ENCODE measurements around the gene PPM1H.

PPM1H gene

DNA sequence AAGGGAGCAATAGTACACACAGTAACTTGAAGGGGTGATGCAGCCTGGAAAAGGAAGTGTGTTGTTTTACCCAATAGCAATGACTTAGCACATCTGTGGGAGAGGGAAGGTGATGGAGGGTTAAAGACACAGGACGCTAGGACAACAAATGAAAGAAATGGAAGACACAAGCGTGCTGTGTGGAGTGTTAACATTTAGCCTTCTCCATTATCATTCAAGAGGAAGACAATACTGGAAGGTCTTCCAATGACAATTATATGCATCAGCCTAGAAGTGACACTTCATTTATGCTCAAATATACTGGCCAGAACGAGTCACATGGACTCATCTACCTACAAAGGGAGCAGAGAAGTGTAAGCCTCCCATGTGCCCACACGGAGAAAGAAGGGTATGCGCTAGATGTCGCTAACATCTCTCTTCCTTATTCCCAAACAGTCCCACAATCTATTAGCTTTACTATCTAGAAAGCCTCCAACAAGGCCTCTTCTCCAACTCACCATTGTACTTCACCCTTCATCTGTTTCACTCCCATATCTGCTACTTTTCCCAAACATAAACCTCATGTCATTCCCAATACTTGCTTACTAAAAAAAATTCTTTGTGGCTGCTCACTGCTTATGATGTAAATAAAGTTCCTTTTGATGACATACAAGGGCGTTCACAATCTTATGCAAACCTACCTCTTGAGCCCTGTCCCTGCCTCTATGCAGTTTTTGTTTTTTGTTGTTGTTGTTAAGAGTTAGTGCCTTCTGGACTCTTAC, 20.3 kb downstream of the PPM1H start:
- no peak for DNase-seq
- in situ Hi-C loops (cut with HindIII; ENCODE audit: low pct_ligation_motif_present, low pct_unique_long_range_greater_than_20kb, low sequenced_read_pairs): no loop called here

DNA sequence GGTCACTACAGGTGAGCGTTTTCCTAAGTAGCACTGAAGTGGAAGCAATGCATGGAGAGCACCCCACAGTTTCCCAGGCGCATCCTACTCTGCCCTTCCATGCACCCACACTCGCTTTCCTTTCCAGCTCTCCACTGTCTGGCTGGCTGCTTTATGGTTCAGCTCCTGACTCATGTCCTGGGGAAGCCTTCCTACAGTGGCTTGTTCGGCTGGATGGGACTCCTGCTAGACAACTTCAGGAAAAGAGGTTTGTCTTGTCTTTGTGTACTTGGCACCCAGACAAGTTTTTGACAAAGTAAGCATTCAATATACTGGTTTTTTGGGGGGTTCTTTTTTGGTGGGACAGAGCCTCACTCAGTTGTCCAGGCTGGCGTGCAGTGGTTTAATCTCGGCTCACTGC, 21.6 kb downstream of the PPM1H start:
- no peak for DNase-seq
- in situ Hi-C loops (cut with HindIII; ENCODE audit: low pct_ligation_motif_present, low pct_unique_long_range_greater_than_20kb, low sequenced_read_pairs): no loop called here

DNA sequence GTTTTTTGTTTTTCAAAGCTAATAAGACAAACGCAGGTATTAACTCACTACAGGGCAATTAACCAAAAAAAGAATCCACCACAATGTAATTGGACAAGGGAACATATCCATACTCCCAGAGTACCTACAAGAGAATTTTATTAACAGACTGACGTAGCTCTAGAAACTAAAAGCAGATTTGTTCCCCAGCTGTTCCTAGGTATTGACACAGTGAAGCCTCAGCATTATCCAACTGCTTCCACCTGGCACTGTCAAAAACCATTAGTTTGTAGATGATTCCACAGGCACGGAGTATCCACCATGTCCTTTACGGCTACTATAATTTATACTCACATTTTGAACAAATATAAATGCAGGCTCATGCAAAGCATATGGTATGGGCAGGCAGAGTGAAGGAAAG, 22.3 kb downstream of the PPM1H start:
- in situ Hi-C loops (cut with HindIII; ENCODE audit: low pct_ligation_motif_present, low pct_unique_long_range_greater_than_20kb, low sequenced_read_pairs): no loop called here
- no peak for DNase-seq

DNA sequence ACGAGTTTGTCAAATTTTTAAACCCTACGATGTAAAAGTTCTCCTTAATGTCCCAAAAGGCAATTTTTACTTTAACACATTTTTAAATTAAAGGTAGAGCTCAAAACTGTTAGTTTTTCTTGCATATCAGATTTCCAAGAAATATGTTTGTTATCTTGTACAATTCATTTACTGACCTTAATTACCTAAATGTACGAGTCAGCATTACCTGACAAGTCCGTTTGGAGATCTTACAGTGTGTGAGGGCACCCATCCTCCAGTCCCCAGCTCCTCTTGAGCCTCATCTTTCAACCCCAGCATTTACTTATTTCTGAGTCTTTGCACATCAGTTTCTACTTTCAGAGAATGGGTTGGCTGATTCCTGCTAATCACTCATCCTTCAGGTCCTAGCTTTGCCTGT, 23.7 kb downstream of the PPM1H start:
- DNase-seq: no peak
- in situ Hi-C loops (cut with HindIII; ENCODE audit: low pct_ligation_motif_present, low pct_unique_long_range_greater_than_20kb, low sequenced_read_pairs): no loop called here

DNA sequence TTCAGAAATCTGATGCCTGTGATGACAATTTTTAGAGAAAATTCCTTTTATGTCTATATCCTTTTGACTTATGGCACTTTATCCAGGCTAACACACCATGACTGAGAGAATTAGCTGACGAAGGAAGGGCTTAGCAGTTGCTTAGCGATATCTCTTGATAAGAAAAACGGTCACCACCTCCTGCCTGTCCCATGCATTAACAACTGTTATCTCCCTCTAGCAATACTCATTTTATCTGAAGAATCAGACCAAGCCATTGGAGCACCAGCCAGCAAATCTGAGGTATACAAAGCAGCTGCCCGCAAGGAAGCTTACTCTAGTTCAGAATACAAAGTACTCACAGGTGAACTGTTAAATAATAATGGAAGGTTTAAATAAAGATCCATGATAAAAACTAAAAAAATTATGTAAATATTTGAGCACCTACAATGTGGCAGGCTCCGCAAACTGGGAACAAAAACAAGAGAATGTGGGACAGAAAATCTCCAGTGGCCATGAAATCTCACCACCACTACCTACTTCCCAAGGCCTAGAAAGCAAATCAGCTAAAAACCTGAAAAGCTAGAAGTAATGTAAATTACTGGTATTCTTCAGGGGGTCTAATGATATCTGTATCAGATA, 24.3 kb downstream of the PPM1H start:
- no peak for DNase-seq
- in situ Hi-C loops (cut with HindIII; ENCODE audit: low pct_ligation_motif_present, low pct_unique_long_range_greater_than_20kb, low sequenced_read_pairs): no loop called here

DNA sequence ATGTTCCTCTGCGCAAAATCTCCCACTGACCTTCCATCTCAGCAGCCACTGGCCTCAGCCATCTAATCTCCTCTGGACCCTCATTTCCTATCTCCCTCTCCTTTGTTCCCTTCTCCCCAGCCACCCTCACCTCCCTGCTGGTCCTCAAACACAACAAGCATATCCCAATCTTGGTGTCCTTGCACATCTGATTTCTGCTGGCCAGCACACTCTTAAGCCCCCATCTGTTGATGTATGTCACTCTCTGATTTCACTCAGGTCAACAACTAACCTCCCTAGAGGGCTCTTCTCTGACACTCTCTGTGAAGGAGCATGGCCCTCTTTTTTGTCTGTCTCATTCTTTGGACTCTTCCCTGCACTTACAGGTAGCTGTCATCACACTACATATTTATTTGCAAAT, 25.6 kb downstream of the PPM1H start:
- no peak for DNase-seq
- in situ Hi-C loops (cut with HindIII; ENCODE audit: low pct_ligation_motif_present, low pct_unique_long_range_greater_than_20kb, low sequenced_read_pairs): no loop called here

DNA sequence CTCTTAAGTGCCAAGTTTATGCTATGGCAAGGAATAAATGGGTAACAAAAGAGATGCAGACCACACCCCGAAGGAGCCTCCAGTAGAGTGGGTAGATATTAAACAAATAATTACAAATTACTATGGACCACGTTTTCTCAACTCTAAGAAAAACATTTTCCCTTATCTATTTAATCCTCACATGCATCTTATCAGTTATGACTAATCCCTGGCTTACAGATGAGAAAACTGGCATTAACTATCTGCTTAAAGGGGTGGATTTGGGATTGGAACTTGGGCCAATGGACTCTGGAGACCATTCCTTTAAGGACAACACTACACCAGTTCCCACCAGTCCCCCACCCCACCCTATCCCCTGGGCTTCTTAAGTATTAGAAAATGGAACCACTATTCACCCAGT, 26.3 kb downstream of the PPM1H start:
- no peak for DNase-seq
- in situ Hi-C loops (cut with HindIII; ENCODE audit: low pct_ligation_motif_present, low pct_unique_long_range_greater_than_20kb, low sequenced_read_pairs): no loop called here

DNA sequence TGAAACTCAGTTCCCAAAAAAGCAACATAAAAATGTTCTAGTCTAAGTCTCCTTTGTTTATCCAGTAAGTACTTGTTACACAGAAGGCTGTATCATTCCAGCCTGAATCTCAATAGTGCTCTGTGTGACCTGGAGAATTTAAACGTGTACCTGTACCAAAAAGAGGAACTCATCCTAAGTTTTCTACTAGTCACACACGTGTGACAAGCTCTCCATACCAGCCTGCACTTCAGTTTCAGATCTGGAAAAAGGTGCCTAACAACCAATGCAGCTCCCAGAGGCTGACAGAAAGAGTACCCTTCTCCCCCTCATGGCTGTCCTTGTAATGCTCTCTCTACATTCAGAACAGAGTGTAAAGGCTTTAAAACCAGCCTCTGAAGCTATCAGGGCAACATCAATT, 27.4 kb downstream of the PPM1H start:
- in situ Hi-C loops (cut with HindIII; ENCODE audit: low pct_ligation_motif_present, low pct_unique_long_range_greater_than_20kb, low sequenced_read_pairs): no loop called here
- no peak for DNase-seq

DNA sequence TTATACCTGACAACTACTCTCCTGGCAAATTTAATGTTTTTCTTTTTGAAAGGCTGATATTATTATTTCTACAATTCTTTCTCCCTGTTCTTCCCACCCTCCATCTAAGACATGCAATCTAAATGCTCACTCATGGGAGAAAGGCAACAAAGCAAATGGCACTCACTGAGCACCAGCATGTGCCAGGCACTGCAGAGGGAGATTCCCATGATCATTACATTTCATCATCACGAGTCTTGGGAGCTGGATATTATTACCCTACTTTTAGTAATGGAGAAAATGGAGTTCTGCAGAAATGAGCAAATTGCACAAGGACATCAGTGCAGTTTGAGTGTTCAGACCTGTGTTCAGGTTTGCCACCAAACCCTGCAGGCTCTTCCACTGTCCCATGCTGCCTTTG, 27.9 kb downstream of the PPM1H start:
- DNase-seq: no peak
- in situ Hi-C loops (cut with HindIII; ENCODE audit: low pct_ligation_motif_present, low pct_unique_long_range_greater_than_20kb, low sequenced_read_pairs): no loop called here

DNA sequence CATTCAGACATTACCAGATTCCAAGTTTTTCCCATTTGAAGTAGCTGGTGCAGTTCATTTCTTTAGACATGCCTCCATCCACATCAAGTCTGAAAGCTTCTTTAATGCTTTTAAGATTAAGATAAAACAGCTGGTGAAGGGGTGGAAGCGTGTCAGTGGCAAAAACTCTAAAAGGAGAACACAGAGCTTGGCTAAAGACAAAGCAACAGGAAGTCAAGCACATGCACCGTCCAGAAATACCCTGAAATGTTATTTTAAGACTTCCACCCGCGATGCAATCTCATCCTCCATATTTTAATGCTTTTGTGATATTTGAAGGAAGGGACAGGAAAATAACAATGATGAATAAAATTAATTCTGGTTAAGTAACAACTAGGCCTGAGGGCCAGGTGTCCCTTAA, 31.8 kb downstream of the PPM1H start:
- in situ Hi-C loops (cut with HindIII; ENCODE audit: low pct_ligation_motif_present, low pct_unique_long_range_greater_than_20kb, low sequenced_read_pairs): no loop called here
- DNase-seq: no peak

DNA sequence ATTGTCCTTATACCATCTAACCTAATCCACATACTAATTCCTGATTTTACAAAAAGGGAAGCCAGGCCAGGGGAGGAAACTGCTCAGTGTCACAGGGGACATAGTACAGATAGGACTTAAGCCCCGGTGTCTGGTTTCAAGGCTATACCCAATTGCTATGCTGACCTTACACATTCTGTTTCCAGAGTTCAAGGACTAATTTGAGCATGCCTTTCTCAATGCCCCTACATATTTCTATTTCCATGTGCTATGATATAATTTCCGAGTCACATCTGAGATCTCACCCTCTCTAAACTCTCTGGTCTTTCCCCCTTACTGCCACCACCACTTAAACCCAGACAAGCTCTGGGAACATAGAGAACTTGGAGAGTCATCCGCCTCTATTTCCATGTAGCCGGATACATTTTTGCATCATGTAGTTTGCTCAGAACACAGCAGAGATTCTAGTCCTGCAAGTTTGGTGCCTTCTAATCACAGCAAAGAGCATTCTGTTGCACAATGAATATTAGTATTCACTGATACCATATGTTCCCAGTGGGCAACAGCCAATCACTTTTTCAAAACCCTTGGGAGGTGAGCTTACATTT, 34.2 kb downstream of the PPM1H start:
- in situ Hi-C loops (cut with HindIII; ENCODE audit: low pct_ligation_motif_present, low pct_unique_long_range_greater_than_20kb, low sequenced_read_pairs): no loop called here
- no peak for DNase-seq

DNA sequence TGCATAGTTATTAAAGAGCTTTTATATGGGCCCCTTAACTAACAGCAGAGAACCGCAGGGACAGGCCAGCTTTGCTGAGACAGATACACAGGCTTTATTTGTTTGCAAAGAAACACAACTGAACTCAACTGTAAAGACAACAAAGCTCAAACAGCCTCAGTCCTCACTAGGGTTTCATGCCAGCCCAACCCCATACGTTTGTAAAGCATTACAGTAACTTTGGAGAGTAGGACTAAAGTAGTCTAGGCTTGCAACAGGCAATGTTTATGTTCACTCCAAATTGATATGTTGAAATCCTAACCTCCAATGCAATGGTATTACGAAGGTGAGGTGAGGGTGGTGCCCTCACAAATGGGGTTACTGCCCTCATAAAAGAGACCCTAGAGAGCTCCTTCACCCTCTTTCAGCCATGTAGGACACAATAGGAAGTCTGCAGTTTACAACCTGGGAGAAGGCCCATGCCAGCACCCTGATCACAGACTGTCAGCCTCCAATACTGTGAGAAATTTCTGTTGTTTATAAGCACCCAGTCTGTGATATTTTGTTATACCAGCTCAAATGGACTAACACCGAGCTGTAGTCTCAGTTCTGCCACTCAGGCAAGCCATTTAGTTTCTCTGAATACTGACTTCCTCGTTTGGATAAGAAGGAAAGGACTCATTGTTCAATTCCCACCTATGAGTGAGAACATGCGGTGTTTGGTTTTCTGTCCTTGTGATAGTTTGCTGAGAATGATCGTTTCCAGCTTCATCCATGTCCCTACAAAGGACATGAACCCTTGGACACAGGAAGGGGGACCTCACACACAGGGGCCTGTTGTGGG, 35.2 kb downstream of the PPM1H start:
- in situ Hi-C loops (cut with HindIII; ENCODE audit: low pct_ligation_motif_present, low pct_unique_long_range_greater_than_20kb, low sequenced_read_pairs): no loop called here
- no peak for DNase-seq

DNA sequence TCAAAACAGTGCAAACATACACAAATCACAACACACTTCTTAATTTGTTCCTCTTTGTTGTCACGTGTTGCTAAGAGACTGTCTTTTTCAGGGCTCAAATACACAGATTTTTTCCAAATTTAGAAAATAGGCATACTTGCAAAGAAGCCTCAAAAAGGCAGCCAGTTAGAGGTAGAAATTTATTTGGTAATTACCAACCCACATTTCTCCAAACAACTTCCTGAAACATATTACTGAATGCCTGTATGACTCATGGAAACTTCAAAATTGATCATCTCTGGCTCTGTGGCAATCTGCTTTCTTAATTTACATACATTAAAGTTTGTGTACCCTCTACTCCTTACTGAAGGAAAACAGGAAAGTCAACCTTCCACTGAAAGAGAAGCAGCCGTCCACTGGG, 36.4 kb downstream of the PPM1H start:
- no peak for DNase-seq
- in situ Hi-C loops (cut with HindIII; ENCODE audit: low pct_ligation_motif_present, low pct_unique_long_range_greater_than_20kb, low sequenced_read_pairs): no loop called here

DNA sequence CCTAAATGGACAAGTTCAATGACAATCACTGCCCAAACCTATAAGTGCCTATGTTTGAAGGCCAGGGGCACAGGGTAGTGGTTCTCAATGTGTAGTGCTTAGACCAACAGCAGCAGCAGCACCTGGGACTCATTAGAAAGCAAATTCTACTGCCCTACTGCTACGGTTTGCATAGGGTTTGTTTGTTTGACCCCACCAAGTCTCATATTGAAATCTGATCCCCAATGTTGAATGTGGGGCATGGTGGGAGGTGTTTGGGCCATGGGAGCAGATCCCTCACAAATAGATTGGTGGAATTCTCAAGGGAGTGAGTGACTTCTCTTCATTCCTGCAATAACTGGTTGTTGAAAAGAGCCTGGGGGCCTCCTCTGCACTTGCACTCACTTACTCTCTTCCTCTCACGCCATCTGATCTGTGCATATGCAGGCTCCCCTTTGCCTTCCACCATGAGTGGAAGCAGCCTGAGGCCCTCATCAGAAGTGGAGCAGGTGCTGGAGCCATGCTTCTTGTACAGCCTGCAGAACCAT, 39.5 kb downstream of the PPM1H start:
- in situ Hi-C loops (cut with HindIII; ENCODE audit: low pct_ligation_motif_present, low pct_unique_long_range_greater_than_20kb, low sequenced_read_pairs): no loop called here
- no peak for DNase-seq

DNA sequence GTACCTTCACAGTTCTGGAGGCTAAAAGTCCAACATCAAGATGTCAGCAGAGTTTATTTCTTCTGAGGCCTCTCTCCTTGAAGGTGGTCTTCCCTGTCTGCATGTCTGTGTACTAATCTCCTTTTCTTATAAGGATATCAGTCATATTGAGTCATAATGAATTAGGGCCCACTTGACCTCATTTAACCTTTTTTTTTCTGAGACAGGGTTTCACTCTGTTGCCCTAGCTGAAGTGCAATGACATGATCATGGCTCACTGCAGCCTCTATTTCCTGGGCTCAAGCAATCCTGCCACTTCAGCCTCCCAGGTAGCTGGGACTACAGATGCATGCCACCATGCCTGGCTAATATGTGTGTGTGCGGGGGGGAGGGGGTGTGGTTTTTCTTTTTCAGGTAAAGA, 41.7 kb downstream of the PPM1H start:
- in situ Hi-C loops (cut with HindIII; ENCODE audit: low pct_ligation_motif_present, low pct_unique_long_range_greater_than_20kb, low sequenced_read_pairs): no loop called here

DNA sequence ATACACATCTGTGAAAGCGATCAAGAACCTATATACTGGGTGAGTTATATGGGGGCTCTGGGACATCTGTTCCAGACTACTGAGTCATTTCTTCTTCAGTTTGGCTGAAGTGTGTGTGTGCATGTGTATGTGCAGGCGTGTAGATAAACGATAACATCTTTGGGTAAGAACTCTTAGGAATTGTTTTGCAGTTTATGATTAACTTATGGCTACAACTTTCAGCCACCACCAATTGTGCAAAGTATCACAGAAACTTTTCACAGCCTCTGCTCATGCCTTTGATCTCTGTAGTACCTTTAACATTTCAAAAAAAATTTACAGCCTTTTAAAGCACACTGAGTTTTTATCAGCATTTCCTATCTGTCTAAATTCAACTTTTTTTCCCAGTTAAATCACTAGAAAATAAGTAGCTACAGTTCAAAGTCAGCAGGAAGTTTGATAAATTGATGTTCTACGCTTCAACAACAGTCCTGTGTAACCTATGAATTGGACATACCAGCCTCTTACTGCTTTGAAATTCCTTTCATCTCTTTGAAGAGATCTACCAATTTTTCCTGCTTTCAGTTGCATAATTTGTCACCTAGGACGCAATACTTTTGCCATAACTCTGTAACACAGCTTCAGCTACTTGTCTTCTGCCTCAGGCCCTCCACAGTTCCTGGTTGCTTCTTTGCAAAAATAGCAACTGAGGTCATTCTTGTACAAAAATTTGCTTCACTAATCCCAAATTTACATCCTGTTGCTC, 43.0 kb downstream of the PPM1H start:
- DNase-seq: no peak
- in situ Hi-C loops (cut with HindIII; ENCODE audit: low pct_ligation_motif_present, low pct_unique_long_range_greater_than_20kb, low sequenced_read_pairs): no loop called here

More for the DNA sequence above, 41.7 kb downstream of the PPM1H start:
- no peak for DNase-seq

DNA sequence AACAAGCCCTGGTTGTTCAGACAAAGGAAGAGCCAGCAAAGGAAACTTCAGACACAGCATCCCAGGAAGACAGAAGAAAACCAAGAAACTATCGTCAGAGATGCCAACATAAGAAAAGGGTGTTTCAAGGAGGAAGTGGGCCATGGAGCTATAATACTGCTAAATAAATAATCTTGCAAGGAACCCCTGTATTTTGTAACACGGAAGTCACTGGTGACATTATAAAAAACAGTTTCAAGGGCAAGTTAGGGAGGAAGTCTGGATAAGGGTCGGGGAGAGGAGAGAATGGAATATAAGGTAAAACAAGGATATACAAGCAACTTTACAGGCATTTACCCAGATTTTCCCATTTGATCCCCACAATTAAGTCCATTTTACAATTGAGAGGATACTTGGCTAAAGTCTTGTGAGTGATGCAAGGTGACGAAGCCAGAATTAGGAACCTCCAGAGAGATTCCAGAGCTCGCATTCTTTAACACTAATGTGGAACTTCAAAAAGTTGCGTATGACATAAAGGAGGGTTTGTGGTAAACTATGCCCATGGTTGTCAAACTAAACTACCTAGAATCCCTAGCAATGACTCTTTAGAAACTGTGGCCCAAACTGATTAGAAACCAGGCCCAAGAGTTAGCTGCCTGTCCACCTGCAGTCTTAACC, 46.4 kb downstream of the PPM1H start:
- in situ Hi-C loops (cut with HindIII; ENCODE audit: low pct_ligation_motif_present, low pct_unique_long_range_greater_than_20kb, low sequenced_read_pairs): no loop called here
- no peak for DNase-seq

DNA sequence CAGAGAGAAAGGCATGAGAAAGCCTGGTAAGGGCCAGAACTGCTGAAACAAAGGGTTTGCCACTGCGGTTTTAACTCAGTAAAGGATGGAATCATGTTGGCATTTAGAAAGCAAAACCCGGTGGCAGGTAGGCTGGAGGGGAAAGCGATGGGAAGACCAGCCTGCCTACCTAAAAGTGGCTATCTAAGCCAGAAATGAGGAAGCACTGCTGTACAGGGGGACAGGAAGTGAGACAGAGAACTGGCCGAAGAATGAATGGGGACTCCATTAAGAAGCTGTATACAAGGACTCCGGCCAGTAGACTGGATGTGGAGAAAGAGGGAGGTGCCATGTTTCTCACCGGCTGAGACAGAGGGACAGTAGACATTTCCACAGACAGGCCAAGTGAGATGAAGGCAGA, 48.2 kb downstream of the PPM1H start:
- no peak for DNase-seq
- in situ Hi-C loops (cut with HindIII; ENCODE audit: low pct_ligation_motif_present, low pct_unique_long_range_greater_than_20kb, low sequenced_read_pairs): no loop called here
